ENCODE measurements around the gene ZDHHC11B.

Gene ZDHHC11B

GRCh38 chr5:668283-668995 is 116.1 kb downstream of the ZDHHC11B start:
- no peak overlapping the region for H3K4me3 ChIP-seq (ENCODE audit: low read depth, low read length)
- TF ChIP-seq CTCF (conservative IDR thresholded peaks at IDR 0.05; ENCODE audit: low read depth, low read length) = no peak
- DNase-seq (ENCODE audit: low read depth) = no peak

- no peak for DNase-seq (ENCODE audit: low read depth)
- H3K4me3 ChIP-seq (ENCODE audit: low read depth, low read length) = no peak overlapping the region
- no peak for TF ChIP-seq CTCF (conservative IDR thresholded peaks at IDR 0.05; ENCODE audit: low read depth, low read length)
These were observed 117.6 kb downstream of the ZDHHC11B start for GRCh38 chr5:666816-667498.

- no peak overlapping the region for H3K4me3 ChIP-seq (ENCODE audit: low read depth, low read length)
- no peak for DNase-seq (ENCODE audit: low read depth)
- no peak for TF ChIP-seq CTCF (conservative IDR thresholded peaks at IDR 0.05; ENCODE audit: low read depth, low read length)
These were observed 118.4 kb downstream of the ZDHHC11B start for GRCh38 chr5:665956-666711.

GRCh38 chr5:665541-665955 is 119.0 kb downstream of the ZDHHC11B start:
- no peak for TF ChIP-seq CTCF (conservative IDR thresholded peaks at IDR 0.05; ENCODE audit: low read depth, low read length)
- H3K4me3 ChIP-seq (ENCODE audit: low read depth, low read length) = no peak overlapping the region
- no peak for DNase-seq (ENCODE audit: low read depth)

- no peak for DNase-seq (ENCODE audit: low read depth)
- TF ChIP-seq CTCF (conservative IDR thresholded peaks at IDR 0.05; ENCODE audit: low read depth, low read length) = no peak
- H3K4me3 ChIP-seq (ENCODE audit: low read depth, low read length) = no peak overlapping the region
These were observed 119.6 kb downstream of the ZDHHC11B start for GRCh38 chr5:664994-665360.

- TF ChIP-seq CTCF (conservative IDR thresholded peaks at IDR 0.05; ENCODE audit: low read depth, low read length) = no peak
- no peak for DNase-seq (ENCODE audit: low read depth)
- no peak overlapping the region for H3K4me3 ChIP-seq (ENCODE audit: low read depth, low read length)
These were observed 120.1 kb downstream of the ZDHHC11B start for GRCh38 chr5:664343-664993.

All from choroid plexus epithelial cell (primary cell).